ENCODE measurements around the gene PDE6C.

PDE6C gene

GRCh38 chr10:93573924-93574323 is 38.4 kb upstream of the PDE6C start:
- H3K4me2 ChIP-seq, result peak overlapping the region; percentile 45 to 87 (median 64); a peak in 18 of 22 replicates
- no peaks in the 10 kb centered on the region for H4K20me1 ChIP-seq
- H3K4me3 ChIP-seq, result no peak overlapping the region
- no peaks in the 10 kb centered on the region for H3K36me3 ChIP-seq
- TF ChIP-seq Cebpa-rat (IDR thresholded peaks at IDR 0.05), result no peak
- peaks cover 13 to 41% (median 21%) of the 10 kb centered on the region in 10 experiments for H3K4me1 ChIP-seq
- H3K9ac ChIP-seq, result peak overlapping the region in 1 of 11 experiments; percentile 1; a peak in 1 of 22 replicates
- peaks cover 0 to under 1% (median 0%) of the 10 kb centered on the region in 11 experiments; a peak in 2 of 22 replicates for H3K9me3 ChIP-seq (replicated peaks in 1 of 11)
- peak overlapping the region in 2 of 11 experiments; percentile 8 to 61; a peak in 3 of 22 replicates for H3K27ac ChIP-seq
- H3K27me3 ChIP-seq, result no peaks in the 10 kb centered on the region

DNA sequence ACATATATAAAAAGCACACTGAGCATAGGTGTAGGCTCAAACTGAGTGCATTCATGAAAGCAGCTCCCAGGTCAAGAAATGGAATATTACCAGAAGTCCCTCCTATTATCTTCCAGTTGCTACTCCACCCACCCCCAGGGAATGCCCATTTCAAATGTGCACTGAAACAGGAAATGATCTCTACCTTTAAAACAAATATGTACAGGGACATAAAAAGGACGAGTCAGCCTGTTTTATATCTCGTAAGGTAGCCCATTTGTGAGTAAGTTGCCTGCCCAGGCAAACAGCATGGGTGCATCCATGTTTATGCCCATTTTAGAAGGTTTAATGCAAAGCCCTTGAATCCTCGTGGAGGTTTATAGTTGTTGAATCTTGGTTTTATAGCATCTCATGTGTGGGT is 35.4 kb upstream of the PDE6C start:
- Histone ChIP-seq H4K20me1 (no peaks in the 10 kb centered on the region), H3K27ac (no peak overlapping the region), H3K36me3 (no peaks in the 10 kb centered on the region), H3K9ac (no peak overlapping the region), H3K4me1 (peaks cover 13 to 31% (median 20%) of the 10 kb centered on the region in 10 experiments), H3K4me2 (no peak overlapping the region), H3K9me3 (replicated peaks in 1 of 11) (peaks cover 0 to 17% (median 12%) of the 10 kb centered on the region in 11 experiments; a peak in 15 of 22 replicates), H3K4me3 (no peak overlapping the region), H3K27me3 (no peaks in the 10 kb centered on the region)
- no peak for TF ChIP-seq Cebpa-rat (IDR thresholded peaks at IDR 0.05)

- Histone ChIP-seq H3K27me3 (no peaks in the 10 kb centered on the region), H3K9ac (no peak overlapping the region), H4K20me1 (no peaks in the 10 kb centered on the region), H3K36me3 (no peaks in the 10 kb centered on the region), H3K4me2 (no peak overlapping the region), H3K4me3 (no peak overlapping the region), H3K4me1 (peaks cover 12 to 24% (median 15%) of the 10 kb centered on the region in 10 experiments), H3K27ac (no peak overlapping the region), H3K9me3 (replicated peaks in 1 of 11) (peaks cover 0 to 17% (median 12%) of the 10 kb centered on the region in 11 experiments; a peak in 15 of 22 replicates)
- TF ChIP-seq Cebpa-rat (IDR thresholded peaks at IDR 0.05), result no peak
Observed at GRCh38 chr10:93577565-93577964, 34.8 kb upstream of the PDE6C start.

DNA sequence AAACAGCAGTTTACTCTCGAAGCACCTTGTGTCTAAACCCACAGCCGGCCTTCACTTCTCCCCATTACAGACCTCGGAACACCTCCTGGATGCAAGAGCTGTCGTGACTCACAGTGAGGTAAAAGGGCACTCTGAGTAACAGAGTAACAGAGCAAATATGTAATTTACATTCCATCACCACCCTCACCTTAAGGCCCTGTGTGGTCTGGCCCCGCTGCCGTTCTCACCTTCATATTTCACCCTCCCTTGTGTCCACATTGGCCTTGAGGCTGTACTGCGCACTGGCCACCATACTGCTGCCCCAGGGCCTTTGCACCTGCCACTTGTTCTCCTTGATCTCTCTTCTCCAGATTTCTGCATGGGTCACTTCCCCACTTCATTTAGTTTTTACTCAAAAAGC is 33.2 kb upstream of the PDE6C start:
- H3K36me3 ChIP-seq, result no peaks in the 10 kb centered on the region
- H3K4me1 ChIP-seq, result peaks cover 0 to 9% (median under 1%) of the 10 kb centered on the region in 10 experiments; a peak in 9 of 20 replicates
- no peak overlapping the region for H3K4me2 ChIP-seq
- peaks cover 0 to 17% (median 12%) of the 10 kb centered on the region in 11 experiments; a peak in 15 of 22 replicates for H3K9me3 ChIP-seq (replicated peaks in 1 of 11)
- H3K27ac ChIP-seq, result no peak overlapping the region
- no peaks in the 10 kb centered on the region for H4K20me1 ChIP-seq
- H3K4me3 ChIP-seq, result no peak overlapping the region
- no peak for TF ChIP-seq Cebpa-rat (IDR thresholded peaks at IDR 0.05)
- H3K9ac ChIP-seq, result no peak overlapping the region
- no peaks in the 10 kb centered on the region for H3K27me3 ChIP-seq

DNA sequence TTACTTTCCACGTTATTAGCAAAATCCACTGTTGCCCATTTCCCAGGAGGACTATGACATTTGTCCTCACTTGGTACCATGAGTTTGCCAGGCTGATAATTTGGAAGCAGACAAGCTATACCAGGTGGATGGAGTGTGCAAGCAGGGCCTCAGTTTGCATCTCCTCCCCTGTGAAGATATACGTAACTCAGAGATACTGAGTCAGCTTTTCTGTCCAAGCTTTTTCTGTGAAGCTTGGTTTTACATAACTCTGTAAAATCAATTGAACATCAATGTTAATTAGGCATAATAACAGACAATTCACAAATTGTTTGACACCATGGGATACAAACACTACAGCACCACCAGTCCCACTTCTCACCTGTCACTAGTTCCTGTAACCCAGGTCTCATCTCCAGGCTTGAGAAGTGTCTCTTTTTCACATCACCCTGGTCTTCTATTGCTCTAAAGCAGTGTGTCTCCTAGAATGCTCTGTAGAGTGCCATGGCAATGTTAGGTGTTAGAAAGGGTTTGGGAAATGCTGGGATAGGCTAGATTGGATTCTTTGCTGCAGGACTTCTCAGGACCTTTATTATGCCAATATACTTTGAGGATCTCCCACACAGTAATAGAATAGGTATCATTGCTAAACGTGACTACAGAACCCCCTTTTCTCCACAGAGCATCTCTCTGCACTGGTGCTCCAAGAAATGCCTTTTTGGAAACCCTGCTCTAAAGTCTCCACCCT is 32.2 kb upstream of the PDE6C start:
- no peak overlapping the region for H3K4me2 ChIP-seq
- H3K9me3 ChIP-seq (replicated peaks in 1 of 11), result peaks cover 0 to 17% (median 12%) of the 10 kb centered on the region in 11 experiments; a peak in 15 of 22 replicates
- no peaks in the 10 kb centered on the region for H3K27me3 ChIP-seq
- no peaks in the 10 kb centered on the region for H4K20me1 ChIP-seq
- no peaks in the 10 kb centered on the region for H3K36me3 ChIP-seq
- TF ChIP-seq Cebpa-rat (IDR thresholded peaks at IDR 0.05), result no peak
- no peak overlapping the region for H3K4me3 ChIP-seq
- no peak overlapping the region for H3K9ac ChIP-seq
- no peaks in the 10 kb centered on the region for H3K4me1 ChIP-seq
- H3K27ac ChIP-seq, result no peak overlapping the region

DNA sequence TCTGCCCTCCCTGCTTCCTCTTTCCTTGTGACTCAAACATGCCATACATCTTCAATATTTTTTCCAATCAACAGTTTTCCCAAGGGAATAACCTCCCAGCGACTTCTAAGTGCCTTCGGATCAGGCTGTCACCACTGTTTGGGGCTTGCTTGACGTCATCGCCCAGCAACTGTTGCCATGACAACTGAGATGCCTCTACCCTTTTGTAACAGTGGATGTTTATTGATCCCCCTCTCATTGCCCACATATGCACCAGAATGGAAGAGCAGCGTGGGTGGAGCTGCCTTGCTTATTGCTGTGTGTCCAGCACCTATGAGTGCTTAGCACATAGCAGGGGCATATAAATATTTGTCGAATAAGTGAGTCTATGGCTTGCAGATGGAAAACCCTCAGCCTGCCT is 31.5 kb upstream of the PDE6C start:
- no peak for TF ChIP-seq Cebpa-rat (IDR thresholded peaks at IDR 0.05)
- Histone ChIP-seq H3K9me3 (replicated peaks in 1 of 11) (peaks cover 0 to 17% (median 12%) of the 10 kb centered on the region in 11 experiments; a peak in 15 of 22 replicates), H3K4me2 (no peak overlapping the region), H3K27me3 (no peaks in the 10 kb centered on the region), H3K9ac (no peak overlapping the region), H3K36me3 (no peaks in the 10 kb centered on the region), H4K20me1 (no peaks in the 10 kb centered on the region), H3K4me3 (no peak overlapping the region), H3K4me1 (no peaks in the 10 kb centered on the region), H3K27ac (no peak overlapping the region)

- no peaks in the 10 kb centered on the region for H3K4me1 ChIP-seq
- no peaks in the 10 kb centered on the region for H3K27me3 ChIP-seq
- no peaks in the 10 kb centered on the region for H3K36me3 ChIP-seq
- H3K9me3 ChIP-seq (replicated peaks in 1 of 11), result peaks cover 0 to 13% (median 11%) of the 10 kb centered on the region in 11 experiments; a peak in 15 of 22 replicates
- TF ChIP-seq Cebpa-rat (IDR thresholded peaks at IDR 0.05), result no peak
- no peaks in the 10 kb centered on the region for H4K20me1 ChIP-seq
- H3K4me2 ChIP-seq, result no peak overlapping the region
- H3K27ac ChIP-seq, result no peak overlapping the region
- H3K9ac ChIP-seq, result no peak overlapping the region
- no peak overlapping the region for H3K4me3 ChIP-seq
Observed at GRCh38 chr10:93584445-93584844, 27.9 kb upstream of the PDE6C start.

GRCh38 chr10:93589648-93590562 is 22.4 kb upstream of the PDE6C start:
- no peak overlapping the region for H3K4me2 ChIP-seq
- no peak overlapping the region for H3K4me3 ChIP-seq
- H3K9ac ChIP-seq, result no peak overlapping the region
- no peak overlapping the region for H3K27ac ChIP-seq
- no peaks in the 10 kb centered on the region for H3K36me3 ChIP-seq
- H4K20me1 ChIP-seq, result no peaks in the 10 kb centered on the region
- TF ChIP-seq Cebpa-rat (IDR thresholded peaks at IDR 0.05), result no peak
- no peaks in the 10 kb centered on the region for H3K27me3 ChIP-seq
- H3K4me1 ChIP-seq, result peaks cover 0 to 5% (median 0%) of the 10 kb centered on the region in 10 experiments; a peak in 2 of 20 replicates
- no peaks in the 10 kb centered on the region for H3K9me3 ChIP-seq (replicated peaks in 1 of 11)

DNA sequence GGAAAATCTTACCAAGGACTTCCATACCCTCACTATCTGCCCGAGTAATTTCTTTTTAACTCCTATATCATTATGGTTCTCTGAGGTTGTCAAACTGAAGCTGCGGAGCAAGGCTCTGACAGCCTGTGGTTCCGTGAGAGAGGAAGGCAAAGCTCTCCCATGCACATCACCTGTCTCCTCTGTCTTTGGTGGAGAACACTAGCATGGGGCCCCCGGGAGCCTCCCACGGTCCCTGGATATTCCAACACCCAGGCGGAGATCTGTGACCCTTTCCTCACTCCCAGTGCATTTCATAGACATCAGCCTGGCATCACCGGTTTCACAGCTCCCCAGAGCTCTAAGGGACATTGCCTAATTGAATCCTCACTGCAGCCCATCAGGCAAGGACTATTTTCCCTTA is 21.7 kb upstream of the PDE6C start:
- Histone ChIP-seq H3K9ac (no peak overlapping the region), H3K9me3 (replicated peaks in 1 of 11) (no peaks in the 10 kb centered on the region), H4K20me1 (no peaks in the 10 kb centered on the region), H3K4me1 (peaks cover 0 to 5% (median 0%) of the 10 kb centered on the region in 10 experiments; a peak in 2 of 20 replicates), H3K27ac (no peak overlapping the region), H3K27me3 (no peaks in the 10 kb centered on the region), H3K4me2 (no peak overlapping the region), H3K36me3 (no peaks in the 10 kb centered on the region), H3K4me3 (no peak overlapping the region)
- no peak for TF ChIP-seq Cebpa-rat (IDR thresholded peaks at IDR 0.05)
